Coronary artery (tissue), 2 donors: ENCODE measurements around the gene SLC22A3.
"Not testable (repeated sequence)": the region's sequence is repeated elsewhere in the genome, so short reads cannot be mapped to it uniquely, and the experiment has no call there.

ENCODE experiments used
- DNase-seq: peaks from one replicate; pipeline ENCODE4 v3.0.0-alpha.2; 2017; ENCODE audit warnings: low spot score
- H3K27ac ChIP-seq, 2 donors: fragments of 200-600 bp; sonication (generic); one replicate each; pipeline ENCODE4 v1.5.1; 2016 to 2019
- H3K4me3 ChIP-seq: fragments of 200-600 bp; sonication (generic); 2 replicates; pipeline ENCODE4 v1.5.1; 2016; ENCODE audit warnings: mild to moderate bottlenecking, moderate library complexity
- CTCF ChIP-seq: fragments of 200-600 bp; sonication (generic); IDR thresholded peaks from one replicate; pipeline ENCODE4 v1.5.1; 2019; ENCODE audit warnings: antibody characterized with exemption

SLC22A3 gene

GRCh38 chr6:160455541-160456213, 107.5 kb downstream of the SLC22A3 start:
- DNase-seq = peak; percentile 84
- H3K27ac ChIP-seq = peak overlapping the region; percentile 11 to 41
- TF ChIP-seq CTCF = peak; percentile 94
- peak overlapping the region; percentile 46 for H3K4me3 ChIP-seq

- no peak for DNase-seq
- no peak for TF ChIP-seq CTCF
- no peak overlapping the region for H3K4me3 ChIP-seq
- H3K27ac ChIP-seq = peak overlapping the region in 1 of 2 donors; percentile 41
Observed at GRCh38 chr6:160456214-160456546, 108.0 kb downstream of the SLC22A3 start.

- DNase-seq = no peak
- no peak overlapping the region for H3K4me3 ChIP-seq
- no peak overlapping the region for H3K27ac ChIP-seq
- no peak for TF ChIP-seq CTCF
Observed at GRCh38 chr6:160457823-160458222, 109.6 kb downstream of the SLC22A3 start.

- DNase-seq = no peak
- no peak overlapping the region for H3K27ac ChIP-seq
- TF ChIP-seq CTCF = no peak
- no peak overlapping the region for H3K4me3 ChIP-seq
Observed at GRCh38 chr6:160461641-160462040, 113.5 kb downstream of the SLC22A3 start.

- DNase-seq = no peak
- TF ChIP-seq CTCF = no peak
- Histone ChIP-seq H3K27ac (no peak overlapping the region), H3K4me3 (no peak overlapping the region)
Observed at GRCh38 chr6:160462116-160462515, 113.9 kb downstream of the SLC22A3 start.

- H3K4me3 ChIP-seq = no peak overlapping the region
- DNase-seq = no peak
- H3K27ac ChIP-seq = no peak overlapping the region
- TF ChIP-seq CTCF = no peak
Observed at GRCh38 chr6:160462551-160463109, 114.5 kb downstream of the SLC22A3 start.

GRCh38 chr6:160464744-160465143, 116.6 kb downstream of the SLC22A3 start:
- Histone ChIP-seq H3K27ac (no peak overlapping the region), H3K4me3 (no peak overlapping the region)
- no peak for DNase-seq
- TF ChIP-seq CTCF = no peak

GRCh38 chr6:160467261-160467871, 119.2 kb downstream of the SLC22A3 start:
- not testable (repeated sequence) for DNase-seq, H3K27ac ChIP-seq

More at GRCh38 chr6:160467261-160467871, 119.2 kb downstream of the SLC22A3 start:
- not testable (repeated sequence) for H3K4me3 ChIP-seq
